Activated naive CD4-positive, alpha-beta T cell treated with anti-CD3 and anti-CD28 coated beads for 36 hours (primary cell): ENCODE results near the gene TOX4. TPM values are rescaled to one million over a fixed set of nuclear protein-coding genes. Genes with fewer than 3 reads are reported as not detected.

ENCODE experiments used
- CTCF ChIA-PET: fragments of 350-600 bp; sonication (Branson Sonifier 250); formaldehyde crosslinking; loops from one replicate; lab custom pipeline; 2021; ENCODE audit warnings: antibody characterized with exemption; lab: Charles Lee
- DNase-seq: peaks from one replicate; pipeline ENCODE4 v3.0.0-alpha.2; 2020
- H3K27ac Mint-ChIP-seq: one replicate; pipeline ENCODE4 v1.8.0; 2021; ENCODE audit warnings: mild to moderate bottlenecking, mixed read lengths
- H3K27me3 Mint-ChIP-seq: one replicate; pipeline ENCODE4 v1.8.0; 2021; ENCODE audit warnings: low read depth, mixed read lengths
- H3K36me3 Mint-ChIP-seq: one replicate; pipeline ENCODE4 v1.8.0; 2021; ENCODE audit warnings: low read depth, mixed read lengths
- H3K4me1 Mint-ChIP-seq: one replicate; pipeline ENCODE4 v1.8.0; 2021; ENCODE audit warnings: low read depth, mixed read lengths
- H3K4me3 Mint-ChIP-seq: one replicate; pipeline ENCODE4 v1.8.0; 2021; ENCODE audit warnings: mild to moderate bottlenecking, moderate library complexity, mixed read lengths
- H3K9me3 Mint-ChIP-seq: one replicate; pipeline ENCODE4 v1.8.0; 2021; ENCODE audit warnings: mixed read lengths
- intact Hi-C: fragments of 100-400 bp; cut with micrococcal nuclease; formaldehyde crosslinking; loops from one replicate; pipeline ENCODE4 v1.15.1; 2023
- total RNA-seq, 2 experiments: library from RNA; stranded (reverse); gene quantifications; one replicate each; pipeline ENCODE4 v1.2.3, GENCODE V29; 2021

Gene TOX4
- total RNA-seq, 2 experiments from 2014 or later, result 57.4 to 58.6 TPM

- intact Hi-C loops, result no loop called here
- no peaks in the 10 kb centered on the region for H3K27me3 Mint-ChIP-seq
- DNase-seq, result no peak
- H3K27ac Mint-ChIP-seq, result peak overlapping the region; percentile 70
- no peaks in the 10 kb centered on the region for H3K9me3 Mint-ChIP-seq
- H3K36me3 Mint-ChIP-seq, result no peaks in the 10 kb centered on the region
- peaks cover 9% of the 10 kb centered on the region for H3K4me1 Mint-ChIP-seq
- H3K4me3 Mint-ChIP-seq, result peak overlapping the region; percentile 79
- CTCF ChIA-PET, result interaction anchor here (0.7 to 5.0 kb wide), 4 partner anchors 11 to 115 kb away, joined by 3 to 26 read pairs (median 5); partner anchors contain the start of gene METTL3
These were observed 48.6 kb downstream of the TOX4 start for GRCh38 chr14:21525571-21525961.

DNA sequence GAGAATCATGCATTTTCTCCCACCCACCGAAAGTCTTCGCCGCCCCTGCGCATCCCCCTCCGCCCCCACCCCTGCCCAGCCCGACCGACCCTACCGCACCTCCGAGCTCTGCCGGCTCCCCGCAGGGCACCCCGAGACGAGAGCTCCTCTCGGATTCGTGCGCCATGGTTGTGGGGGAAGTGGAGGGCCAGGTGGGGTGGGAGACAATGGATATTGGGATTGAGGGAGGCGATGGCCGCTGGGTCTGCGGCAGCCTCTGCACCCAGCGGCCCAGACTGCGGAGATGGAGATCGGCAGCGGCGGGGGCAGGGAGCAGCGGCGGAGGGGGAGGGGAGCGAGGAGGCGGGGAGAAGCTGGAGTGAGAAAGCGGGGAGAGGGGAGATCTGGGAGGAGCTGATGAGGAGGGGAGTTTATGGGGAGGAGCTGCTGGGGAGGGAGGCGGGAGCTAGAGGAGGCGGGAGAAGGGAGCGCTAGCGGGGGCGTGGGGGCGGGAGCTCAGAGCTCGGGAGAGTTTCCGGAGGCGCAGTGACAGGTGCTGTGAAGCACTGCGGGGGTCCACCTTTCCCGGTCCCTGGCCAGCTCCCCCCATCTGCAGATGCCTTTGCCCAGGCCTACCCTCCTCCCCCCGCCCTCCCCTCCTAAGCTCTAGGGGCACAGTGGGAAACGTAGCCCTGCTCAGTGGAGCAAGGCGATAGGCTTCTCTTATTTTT lies 49.1 kb downstream of the TOX4 start, which contains the start of gene SALL2:
Gene SALL2, minus strand, starts transcription at position 385 of the 710 bp plus-strand sequence. Its CDS starts 219 bp downstream, at position 166.
- peak; percentile 86 for DNase-seq
- H3K27me3 Mint-ChIP-seq, result no peaks in the 10 kb centered on the region
- H3K36me3 Mint-ChIP-seq, result no peaks in the 10 kb centered on the region
- H3K4me3 Mint-ChIP-seq, result peak within 1 kb of the TSS; percentile 79
- no peaks in the 10 kb centered on the region for H3K9me3 Mint-ChIP-seq
- H3K27ac Mint-ChIP-seq, result peak within 1 kb of the TSS; percentile 70
- H3K4me1 Mint-ChIP-seq, result peaks cover 9% of the 10 kb centered on the region
- intact Hi-C loops, result loop anchor here (1.0 kb wide), 5 partner anchors 15 to 257 kb away; partner anchors contain the start of genes CHD8, HNRNPC, METTL3 and TOX4
- CTCF ChIA-PET, result interaction anchor here (0.7 to 5.0 kb wide), 5 partner anchors 12 to 115 kb away, joined by 3 to 26 read pairs (median 4); partner anchors contain the start of gene METTL3

- CTCF ChIA-PET, result interaction anchor here (0.5 to 5.0 kb wide), 6 partner anchors 12 to 417 kb away, joined by 3 to 26 read pairs (median 4); partner anchors contain the start of gene METTL3
- Mint-ChIP-seq H3K4me3 (peak overlapping the region; percentile 79), H3K4me1 (peaks cover 9% of the 10 kb centered on the region), H3K36me3 (no peaks in the 10 kb centered on the region), H3K9me3 (no peaks in the 10 kb centered on the region), H3K27me3 (no peaks in the 10 kb centered on the region), H3K27ac (no peak overlapping the region)
- no peak for DNase-seq
- intact Hi-C loops, result loop anchor here (1.0 kb wide), 5 partner anchors 15 to 257 kb away; partner anchors contain the start of genes CHD8, HNRNPC, METTL3 and TOX4
These were observed 49.8 kb downstream of the TOX4 start for GRCh38 chr14:21526672-21527317.

GRCh38 chr14:21527318-21527679 lies 50.3 kb downstream of the TOX4 start:
- Mint-ChIP-seq H3K27ac (no peak overlapping the region), H3K27me3 (no peaks in the 10 kb centered on the region), H3K9me3 (no peaks in the 10 kb centered on the region), H3K4me3 (peak overlapping the region; percentile 79), H3K36me3 (no peaks in the 10 kb centered on the region), H3K4me1 (peaks cover 9% of the 10 kb centered on the region)
- intact Hi-C loops, result no loop called here
- CTCF ChIA-PET, result interaction anchor here (0.5 to 5.0 kb wide), 5 partner anchors 16 to 417 kb away, joined by 3 to 26 read pairs (median 4); partner anchors contain the start of gene METTL3
- no peak for DNase-seq

DNA sequence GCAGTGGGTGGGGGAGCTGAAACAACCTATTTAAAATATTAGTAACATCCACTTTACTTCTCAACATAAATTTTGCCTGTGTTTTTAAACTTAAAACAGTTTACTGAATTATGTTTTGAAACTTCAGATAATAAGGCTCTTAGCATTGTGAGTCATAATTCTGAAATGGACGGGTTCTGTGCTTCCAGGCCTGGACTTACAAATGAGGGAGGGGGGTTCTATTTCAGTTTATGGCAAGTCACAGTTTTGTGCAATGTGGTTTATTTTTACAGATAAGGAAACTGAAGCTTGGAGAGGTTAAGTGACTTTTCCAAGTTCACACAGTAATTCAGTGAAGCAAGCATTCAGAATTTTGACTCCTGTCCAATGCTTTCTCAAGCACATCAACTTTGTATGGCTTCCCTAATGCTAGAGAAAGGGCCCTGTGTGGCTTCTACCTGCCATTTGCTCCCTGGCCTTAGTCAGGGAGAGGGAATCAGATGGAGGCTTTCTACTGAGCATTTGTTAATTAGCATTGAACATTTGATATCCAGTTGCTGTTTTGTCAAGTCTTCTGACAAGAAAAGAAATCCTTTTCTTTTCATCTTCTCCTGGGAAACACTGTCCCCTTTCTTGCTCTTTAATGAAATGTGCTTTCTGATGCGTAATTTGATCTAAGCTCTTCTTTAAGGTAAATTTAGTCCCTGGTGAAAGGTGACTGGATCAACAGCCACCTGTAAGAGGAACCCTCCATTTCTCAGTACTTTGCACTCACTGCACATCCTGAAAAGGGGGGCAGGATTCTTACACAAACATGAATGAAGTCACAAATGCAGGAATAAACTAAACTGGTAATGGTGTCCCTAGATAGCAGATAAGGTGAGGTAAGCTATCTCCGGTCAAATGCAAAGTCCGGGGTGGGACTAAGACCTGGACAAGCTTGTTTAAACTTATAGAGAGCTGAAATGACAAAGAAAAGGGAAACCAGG lies 51.7 kb downstream of the TOX4 start:
- CTCF ChIA-PET, result interaction anchor here (0.6 to 5.0 kb wide), 3 partner anchors 30 to 405 kb away, joined by 3 to 26 read pairs (median 4); no protein-coding TSS in a partner anchor
- intact Hi-C loops, result no loop called here
- H3K4me3 Mint-ChIP-seq, result no peak overlapping the region
- DNase-seq, result no peak
- H3K27ac Mint-ChIP-seq, result no peak overlapping the region
- peaks cover 9% of the 10 kb centered on the region for H3K4me1 Mint-ChIP-seq
- peaks cover under 1% of the 10 kb centered on the region for H3K27me3 Mint-ChIP-seq
- no peaks in the 10 kb centered on the region for H3K9me3 Mint-ChIP-seq
- H3K36me3 Mint-ChIP-seq, result no peaks in the 10 kb centered on the region

DNA sequence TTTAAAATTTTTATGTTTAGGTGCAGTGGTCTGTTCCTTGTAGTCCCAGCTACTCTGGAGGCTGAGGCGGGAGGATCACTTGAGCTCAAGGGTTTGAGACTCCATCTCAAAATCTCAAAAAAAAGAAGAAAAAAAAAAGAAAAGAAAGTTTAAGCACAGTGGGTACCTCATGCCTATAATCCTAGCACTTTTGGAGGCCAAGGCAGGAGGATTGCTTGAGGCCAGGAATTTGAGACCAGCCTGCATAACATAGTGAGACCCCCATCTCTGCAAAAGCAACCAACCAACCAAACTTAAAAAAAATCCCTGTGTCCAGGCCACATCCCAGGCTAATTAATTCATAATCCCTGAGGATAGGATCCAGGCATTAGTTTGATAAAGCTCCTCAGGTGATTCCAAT lies 52.5 kb downstream of the TOX4 start:
- H3K9me3 Mint-ChIP-seq, result no peaks in the 10 kb centered on the region
- intact Hi-C loops, result no loop called here

GRCh38 chr14:21533294-21533693 lies 56.3 kb downstream of the TOX4 start:
- Mint-ChIP-seq H3K4me3 (no peak overlapping the region), H3K9me3 (no peaks in the 10 kb centered on the region), H3K27me3 (peaks cover 27% of the 10 kb centered on the region), H3K4me1 (peaks cover 5% of the 10 kb centered on the region), H3K36me3 (no peaks in the 10 kb centered on the region), H3K27ac (no peak overlapping the region)
- intact Hi-C loops, result no loop called here
- DNase-seq, result no peak
- CTCF ChIA-PET, result interaction anchor here (0.6 kb wide), 1 partner anchor 256 kb away, joined by 4 read pairs; no protein-coding TSS in a partner anchor

More for the DNA sequence above, 52.5 kb downstream of the TOX4 start:
- no peak for DNase-seq
- Mint-ChIP-seq H3K27ac (no peak overlapping the region), H3K4me1 (peaks cover 9% of the 10 kb centered on the region), H3K4me3 (no peak overlapping the region), H3K36me3 (no peaks in the 10 kb centered on the region), H3K27me3 (peaks cover 5% of the 10 kb centered on the region)
- CTCF ChIA-PET, result interaction anchor here (0.6 to 1.7 kb wide), 3 partner anchors 31 to 78 kb away, joined by 4 to 5 read pairs (median 5); no protein-coding TSS in a partner anchor

DNA sequence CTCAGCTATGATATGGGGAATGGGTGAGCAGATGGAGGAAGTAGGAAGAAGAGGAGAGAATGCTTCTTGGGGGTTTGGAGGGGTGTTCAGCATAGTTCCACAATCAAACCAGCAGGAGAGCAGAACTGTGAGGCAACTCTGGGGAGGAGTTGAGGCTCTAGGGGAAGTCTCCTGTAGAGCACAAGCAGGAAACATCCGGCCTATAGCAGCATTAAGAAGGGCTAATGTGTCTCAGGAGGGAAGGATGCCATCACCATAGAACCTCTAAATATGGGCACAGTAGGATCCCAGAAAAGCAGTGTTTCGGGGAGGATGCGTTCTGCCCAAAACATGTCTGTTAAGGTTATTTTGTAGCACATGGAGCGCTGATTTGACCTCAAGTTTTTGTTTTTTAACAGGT lies 57.6 kb downstream of the TOX4 start:
- CTCF ChIA-PET, result interaction anchor here (0.6 kb wide), 1 partner anchor 1751 kb away, joined by 3 read pairs; no protein-coding TSS in a partner anchor

GRCh38 chr14:21535545-21536417 lies 58.8 kb downstream of the TOX4 start:
- intact Hi-C loops, result no loop called here
- Mint-ChIP-seq H3K27me3 (peaks cover 43% of the 10 kb centered on the region), H3K4me3 (no peak overlapping the region)

More for the DNA sequence above, 57.6 kb downstream of the TOX4 start:
- no peaks in the 10 kb centered on the region for H3K36me3 Mint-ChIP-seq
- H3K27me3 Mint-ChIP-seq, result peaks cover 40% of the 10 kb centered on the region
- H3K4me1 Mint-ChIP-seq, result peaks cover 5% of the 10 kb centered on the region
- no peaks in the 10 kb centered on the region for H3K9me3 Mint-ChIP-seq
- H3K27ac Mint-ChIP-seq, result no peak overlapping the region
- no peak overlapping the region for H3K4me3 Mint-ChIP-seq
- DNase-seq, result no peak
- intact Hi-C loops, result no loop called here

GRCh38 chr14:21536418-21537089 lies 59.6 kb downstream of the TOX4 start:
- Mint-ChIP-seq H3K9me3 (no peaks in the 10 kb centered on the region), H3K4me3 (peak overlapping the region; percentile 20), H3K36me3 (no peaks in the 10 kb centered on the region), H3K27ac (no peak overlapping the region), H3K27me3 (peaks cover 44% of the 10 kb centered on the region), H3K4me1 (peaks cover 5% of the 10 kb centered on the region)
- DNase-seq, result no peak
- CTCF ChIA-PET, result no interaction called here
- intact Hi-C loops, result no loop called here

More at GRCh38 chr14:21535545-21536417, 58.8 kb downstream of the TOX4 start:
- CTCF ChIA-PET, result no interaction called here
- Mint-ChIP-seq H3K27ac (no peak overlapping the region), H3K4me1 (peaks cover 5% of the 10 kb centered on the region), H3K9me3 (no peaks in the 10 kb centered on the region), H3K36me3 (no peaks in the 10 kb centered on the region)
- DNase-seq, result no peak
